Body of pancreas (tissue), 4 donors: ENCODE results near the gene PSD.

Experiments used
- POLR2A ChIP-seq, 3 donors: fragments of 450-650 bp; IDR thresholded peaks; one replicate each; pipeline ENCODE4 v1.6.1; 2016; ENCODE audit warnings: antibody characterized with exemption in 3 of 3, mild to moderate bottlenecking in 2 of 3
- TF ChIP-seq, protein P1 (sequence below), 7 experiments: fragments of 450-650 bp in 4 of 7; fragments of 200-600 bp in 3 of 7; sonication (generic) in 3 of 7; IDR thresholded peaks; one replicate each; pipeline ENCODE4 v1.5.1; 2016 to 2019; ENCODE audit warnings: antibody characterized with exemption in 7 of 7

GRCh38 chr10:102418622-102419268 is at the start of gene PSD:
- TF ChIP-seq, protein P1, sequence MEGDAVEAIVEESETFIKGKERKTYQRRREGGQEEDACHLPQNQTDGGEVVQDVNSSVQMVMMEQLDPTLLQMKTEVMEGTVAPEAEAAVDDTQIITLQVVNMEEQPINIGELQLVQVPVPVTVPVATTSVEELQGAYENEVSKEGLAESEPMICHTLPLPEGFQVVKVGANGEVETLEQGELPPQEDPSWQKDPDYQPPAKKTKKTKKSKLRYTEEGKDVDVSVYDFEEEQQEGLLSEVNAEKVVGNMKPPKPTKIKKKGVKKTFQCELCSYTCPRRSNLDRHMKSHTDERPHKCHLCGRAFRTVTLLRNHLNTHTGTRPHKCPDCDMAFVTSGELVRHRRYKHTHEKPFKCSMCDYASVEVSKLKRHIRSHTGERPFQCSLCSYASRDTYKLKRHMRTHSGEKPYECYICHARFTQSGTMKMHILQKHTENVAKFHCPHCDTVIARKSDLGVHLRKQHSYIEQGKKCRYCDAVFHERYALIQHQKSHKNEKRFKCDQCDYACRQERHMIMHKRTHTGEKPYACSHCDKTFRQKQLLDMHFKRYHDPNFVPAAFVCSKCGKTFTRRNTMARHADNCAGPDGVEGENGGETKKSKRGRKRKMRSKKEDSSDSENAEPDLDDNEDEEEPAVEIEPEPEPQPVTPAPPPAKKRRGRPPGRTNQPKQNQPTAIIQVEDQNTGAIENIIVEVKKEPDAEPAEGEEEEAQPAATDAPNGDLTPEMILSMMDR (IDR thresholded peaks at IDR 0.05), result no peak
- TF ChIP-seq POLR2A (IDR thresholded peaks at IDR 0.05), result no peak
